BLaER1 (cell line): ENCODE data around the gene DGCR8.

Source experiments
- H3K27ac ChIP-seq: shearing (Covaris generic); formaldehyde crosslinking; 2 replicates; pipeline ENCODE4 v1.8.1; 2022
- H3K27me3 ChIP-seq: shearing (Covaris generic); formaldehyde crosslinking; 2 replicates; pipeline ENCODE4 v1.8.1; 2022
- H3K36me3 ChIP-seq: shearing (Covaris generic); formaldehyde crosslinking; 2 replicates; pipeline ENCODE4 v1.8.1; 2022
- H3K4me1 ChIP-seq: shearing (Covaris generic); formaldehyde crosslinking; 2 replicates; pipeline ENCODE4 v1.8.1; 2022
- H3K4me2 ChIP-seq: shearing (Covaris generic); formaldehyde crosslinking; 2 replicates; pipeline ENCODE4 v1.8.1; 2022
- H3K4me3 ChIP-seq: shearing (Covaris generic); formaldehyde crosslinking; 2 replicates; pipeline ENCODE4 v1.8.1; 2022
- H3K9ac ChIP-seq: shearing (Covaris generic); formaldehyde crosslinking; 2 replicates; pipeline ENCODE4 v1.8.1; 2022
- H3K9me3 ChIP-seq: shearing (Covaris generic); formaldehyde crosslinking; 2 replicates; pipeline ENCODE4 v1.8.1; 2022
- H4K20me1 ChIP-seq: shearing (Covaris generic); formaldehyde crosslinking; 2 replicates; pipeline ENCODE4 v1.8.1; 2022
- Cebpa-rat ChIP-seq: shearing (Covaris generic); IDR thresholded peaks from 2 replicates; pipeline ENCODE4 v1.8.1; 2022

DGCR8 gene

DNA sequence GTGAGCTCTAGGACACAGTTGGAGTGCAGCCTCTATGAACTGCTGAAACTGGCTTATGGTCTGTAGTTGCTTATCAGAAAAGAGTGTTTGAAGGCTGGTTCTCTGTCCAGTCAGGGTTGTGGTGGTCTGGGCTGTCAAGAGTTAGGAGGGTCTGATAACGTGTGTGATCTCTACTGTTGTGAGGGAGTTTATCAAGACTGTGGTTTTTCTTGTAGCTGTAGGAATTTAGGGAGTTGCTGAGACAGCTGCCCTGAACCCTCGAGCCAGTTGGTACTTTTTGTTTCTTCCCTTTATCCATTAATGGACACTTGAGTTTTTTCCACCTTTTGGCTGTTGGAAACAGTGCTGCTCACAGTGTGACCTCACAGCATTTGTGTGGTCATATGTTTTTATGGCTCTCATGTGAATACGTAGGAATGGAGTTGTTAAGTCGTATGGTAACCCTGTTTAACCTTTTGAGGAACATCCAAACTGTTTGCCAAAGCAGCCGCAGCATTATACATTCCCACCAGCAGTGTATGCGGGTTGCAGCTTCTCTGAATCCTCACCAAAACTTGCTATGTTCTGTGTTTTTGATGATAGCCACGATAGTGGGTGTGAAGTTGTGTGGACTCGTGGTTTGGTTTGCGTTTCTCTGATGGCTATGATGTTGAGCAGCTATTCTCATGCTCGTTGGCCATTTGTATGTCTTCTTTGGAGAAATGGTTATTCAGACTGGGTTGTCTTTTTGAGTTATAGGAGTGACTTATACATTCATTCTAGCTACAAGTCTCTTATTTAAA lies 20.9 kb upstream of the DGCR8 start:
- Histone ChIP-seq H3K4me1 (peaks cover 53% of the 10 kb centered on the region), H4K20me1 (no peaks in the 10 kb centered on the region), H3K9ac (no peak overlapping the region; the same call in 1 of the 2 replicates), H3K4me3 (no peak overlapping the region), H3K27ac (no peak overlapping the region), H3K4me2 (no peak overlapping the region), H3K27me3 (no peaks in the 10 kb centered on the region), H3K9me3 (no peaks in the 10 kb centered on the region), H3K36me3 (peaks cover 85% of the 10 kb centered on the region)
- TF ChIP-seq Cebpa-rat: no peak

GRCh38 chr22:20060700-20061480 lies 19.2 kb upstream of the DGCR8 start:
- no peaks in the 10 kb centered on the region for H3K9me3 ChIP-seq
- H3K27ac ChIP-seq: no peak overlapping the region
- no peak overlapping the region for H3K9ac ChIP-seq
- no peaks in the 10 kb centered on the region for H3K27me3 ChIP-seq
- peaks cover 89% of the 10 kb centered on the region for H3K36me3 ChIP-seq
- no peak overlapping the region for H3K4me2 ChIP-seq
- H4K20me1 ChIP-seq: no peaks in the 10 kb centered on the region
- peaks cover 36% of the 10 kb centered on the region for H3K4me1 ChIP-seq
- no peak for TF ChIP-seq Cebpa-rat
- H3K4me3 ChIP-seq: no peak overlapping the region

DNA sequence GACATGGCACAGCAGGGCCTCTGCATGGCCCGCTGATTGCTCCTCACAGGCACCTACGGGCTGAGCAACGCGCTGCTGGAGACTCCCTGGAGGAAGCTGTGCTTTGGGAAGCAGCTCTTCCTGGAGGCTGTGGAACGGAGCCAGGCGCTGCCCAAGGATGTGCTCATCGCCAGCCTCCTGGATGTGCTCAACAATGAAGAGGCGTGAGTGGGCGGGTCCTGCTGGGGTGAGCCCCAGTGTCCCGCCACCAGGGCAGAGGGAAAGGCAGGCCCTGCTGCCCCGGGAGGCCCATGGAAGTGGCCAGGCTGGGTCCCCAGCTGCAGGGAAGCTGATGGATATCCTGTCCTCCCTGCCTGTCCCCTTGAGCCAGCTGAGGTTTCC lies 18.6 kb upstream of the DGCR8 start:
- Histone ChIP-seq H3K9ac (no peak overlapping the region), H3K9me3 (no peaks in the 10 kb centered on the region), H3K4me3 (no peak overlapping the region), H3K27ac (no peak overlapping the region), H3K4me1 (peaks cover 30% of the 10 kb centered on the region), H4K20me1 (no peaks in the 10 kb centered on the region), H3K36me3 (peaks cover 89% of the 10 kb centered on the region), H3K27me3 (no peaks in the 10 kb centered on the region), H3K4me2 (no peak overlapping the region)
- TF ChIP-seq Cebpa-rat: no peak

GRCh38 chr22:20062043-20062765 lies 17.8 kb upstream of the DGCR8 start:
- Histone ChIP-seq H3K27ac (no peak overlapping the region), H3K4me1 (peaks cover 23% of the 10 kb centered on the region), H3K27me3 (no peaks in the 10 kb centered on the region), H3K9me3 (no peaks in the 10 kb centered on the region), H3K36me3 (peaks cover 84% of the 10 kb centered on the region), H4K20me1 (no peaks in the 10 kb centered on the region), H3K4me3 (no peak overlapping the region), H3K9ac (no peak overlapping the region), H3K4me2 (no peak overlapping the region)
- no peak for TF ChIP-seq Cebpa-rat

- Histone ChIP-seq H3K27ac (no peak overlapping the region), H3K9me3 (no peaks in the 10 kb centered on the region), H3K27me3 (no peaks in the 10 kb centered on the region), H3K36me3 (peaks cover 79% of the 10 kb centered on the region), H3K4me2 (no peak overlapping the region), H3K4me1 (peaks cover 18% of the 10 kb centered on the region), H4K20me1 (no peaks in the 10 kb centered on the region), H3K4me3 (no peak overlapping the region), H3K9ac (no peak overlapping the region)
- TF ChIP-seq Cebpa-rat: no peak
Measured at GRCh38 chr22:20062766-20063083, 17.3 kb upstream of the DGCR8 start.

DNA sequence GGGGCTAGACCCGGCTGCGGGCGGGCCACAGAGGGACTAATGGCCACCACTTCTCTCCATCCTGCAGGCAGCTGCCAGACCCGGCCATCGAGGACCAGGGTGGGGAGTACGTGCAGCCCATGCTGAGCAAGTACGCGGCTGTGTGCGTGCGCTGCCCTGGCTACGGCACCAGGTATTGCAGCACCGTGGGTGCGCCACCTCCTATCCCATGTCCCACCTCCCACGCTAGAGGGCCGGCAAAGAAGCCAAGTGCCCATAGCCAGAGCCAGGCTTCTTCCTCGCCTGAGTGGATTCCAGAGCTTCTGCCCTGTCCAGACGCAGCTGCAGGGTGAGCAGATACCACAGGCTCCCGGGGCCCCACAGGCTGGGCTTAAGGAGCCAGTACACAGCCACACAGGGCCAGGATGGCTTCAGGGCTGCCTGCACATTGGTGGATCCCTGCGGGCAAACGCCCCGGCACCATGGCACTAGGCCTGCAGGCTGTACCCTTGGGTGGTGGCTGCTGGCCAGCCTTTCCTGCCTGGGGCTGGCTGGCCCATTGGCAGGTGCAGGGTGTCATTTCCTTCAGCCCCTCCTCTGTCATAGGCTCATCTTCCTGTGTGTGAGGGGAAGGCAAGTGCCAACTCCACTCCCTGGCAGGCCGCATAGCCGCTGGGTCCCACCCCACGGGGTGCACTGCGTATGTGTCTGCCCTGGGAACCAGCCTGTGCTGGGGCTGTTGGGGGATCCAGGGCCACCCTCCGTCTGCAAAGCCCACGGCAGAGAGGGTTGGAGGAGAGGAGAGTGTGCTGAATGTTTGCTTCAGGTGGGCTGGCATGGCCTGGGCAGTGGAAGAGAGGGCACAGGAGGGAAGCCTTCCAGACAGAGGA lies 16.5 kb upstream of the DGCR8 start:
- H3K4me1 ChIP-seq: peaks cover 14% of the 10 kb centered on the region
- no peaks in the 10 kb centered on the region for H3K27me3 ChIP-seq
- no peaks in the 10 kb centered on the region for H3K9me3 ChIP-seq
- peak overlapping the region; percentile 38; the same call in 1 of the 2 replicates for H3K27ac ChIP-seq
- no peak overlapping the region for H3K9ac ChIP-seq
- H3K36me3 ChIP-seq: peaks cover 71% of the 10 kb centered on the region
- no peaks in the 10 kb centered on the region for H4K20me1 ChIP-seq
- no peak for TF ChIP-seq Cebpa-rat
- no peak overlapping the region for H3K4me3 ChIP-seq
- H3K4me2 ChIP-seq: no peak overlapping the region

DNA sequence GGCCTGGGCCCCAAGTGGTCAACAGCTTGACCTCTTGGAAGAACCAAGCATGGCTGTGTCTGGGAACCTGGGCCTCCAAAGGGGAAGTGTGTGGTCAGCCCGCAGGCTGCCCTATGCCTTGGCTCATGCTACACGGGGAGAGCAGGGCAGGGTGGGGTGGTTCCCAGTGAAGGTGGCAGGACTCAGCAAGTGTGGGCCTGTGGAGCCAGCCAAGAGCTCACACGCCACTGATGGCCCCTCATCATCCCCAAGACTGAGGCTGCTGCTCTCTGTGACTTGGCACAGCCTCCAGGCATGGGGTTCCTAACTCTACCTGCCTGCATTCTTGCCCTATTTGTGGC lies 15.9 kb upstream of the DGCR8 start:
- Histone ChIP-seq H3K36me3 (peaks cover 66% of the 10 kb centered on the region), H3K27ac (0 out of 2 replicates have a peak overlapping the region, but pooled peaks have one; percentile 38), H3K27me3 (no peaks in the 10 kb centered on the region), H3K4me2 (no peak overlapping the region), H3K4me1 (peaks cover 13% of the 10 kb centered on the region), H3K9ac (no peak overlapping the region), H3K9me3 (no peaks in the 10 kb centered on the region), H4K20me1 (no peaks in the 10 kb centered on the region), H3K4me3 (no peak overlapping the region)
- no peak for TF ChIP-seq Cebpa-rat

DNA sequence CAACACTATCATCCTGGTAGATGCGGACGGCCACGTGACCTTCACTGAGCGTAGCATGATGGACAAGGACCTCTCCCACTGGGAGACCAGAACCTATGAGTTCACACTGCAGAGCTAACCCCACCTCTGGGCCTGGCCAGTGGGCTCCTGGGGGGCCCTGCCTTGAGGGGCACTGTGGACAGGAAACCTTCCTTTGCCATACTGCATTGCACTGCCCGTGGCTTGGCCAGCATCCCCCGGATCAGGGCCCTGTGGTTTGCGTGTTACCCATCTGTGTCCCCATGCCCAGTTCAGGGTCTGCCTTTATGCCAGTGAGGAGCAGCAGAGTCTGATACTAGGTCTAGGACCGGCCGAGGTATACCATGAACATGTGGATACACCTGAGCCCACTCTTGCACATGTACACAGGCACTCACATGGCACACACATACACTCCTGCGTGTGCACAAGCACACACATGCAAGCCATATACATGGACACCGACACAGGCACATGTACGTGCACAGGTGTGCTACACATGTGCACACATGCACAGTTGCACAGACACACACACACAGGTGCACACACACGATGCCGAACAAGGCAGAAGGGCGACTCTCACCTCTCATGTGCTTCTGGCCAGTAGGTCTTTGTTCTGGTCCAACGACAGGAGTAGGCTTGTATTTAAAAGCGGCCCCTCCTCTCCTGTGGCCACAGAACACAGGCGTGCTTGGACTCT lies 15.3 kb upstream of the DGCR8 start:
- Histone ChIP-seq H3K27me3 (no peaks in the 10 kb centered on the region), H3K4me3 (no peak overlapping the region), H3K9me3 (no peaks in the 10 kb centered on the region), H3K36me3 (peaks cover 61% of the 10 kb centered on the region), H3K9ac (no peak overlapping the region), H4K20me1 (no peaks in the 10 kb centered on the region), H3K27ac (no peak overlapping the region), H3K4me1 (peaks cover 13% of the 10 kb centered on the region; the same call in 1 of the 2 replicates), H3K4me2 (no peak overlapping the region)
- no peak for TF ChIP-seq Cebpa-rat
